Stimulated activated CD4-positive, alpha-beta T cell treated with anti-CD3 and anti-CD28 coated beads, TNF-alpha, amount 100 ng/mL, for 1 hour (primary cell): ENCODE measurements around the gene AOPEP.
A peak's percentile ranks its signal among the peaks of the same experiment; 100 is the strongest.

Source experiments
- DNase-seq, 3 donors: peaks; one replicate each; pipeline ENCODE4 v3.0.0-alpha.2; 2020; ENCODE audit warnings: low read depth in 3 of 3, low spot score in 1 of 3

AOPEP gene

GRCh38 chr9:94760010-94760409 lies 33.5 kb downstream of the AOPEP start:
- no peak for DNase-seq

DNA sequence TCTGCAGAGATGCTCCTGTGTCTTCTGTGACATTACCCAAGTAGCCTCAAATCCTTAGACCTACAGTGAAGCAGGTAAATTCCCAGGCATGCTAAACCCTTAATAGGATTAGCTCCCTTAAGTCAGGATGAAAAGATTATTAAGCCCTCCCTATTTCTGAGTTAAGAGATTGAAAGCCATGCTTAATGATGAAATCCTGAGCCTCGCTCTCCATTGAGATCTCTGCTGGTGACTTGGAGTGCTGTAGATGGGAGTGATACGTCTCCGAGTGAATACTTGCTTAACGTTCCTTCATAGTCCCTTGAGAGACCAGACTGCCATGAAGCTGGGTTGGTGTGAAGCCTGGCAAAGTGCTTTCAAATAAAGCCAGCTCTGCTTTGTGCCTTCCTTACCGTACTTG lies 34.2 kb downstream of the AOPEP start:
- DNase-seq: no peak

DNA sequence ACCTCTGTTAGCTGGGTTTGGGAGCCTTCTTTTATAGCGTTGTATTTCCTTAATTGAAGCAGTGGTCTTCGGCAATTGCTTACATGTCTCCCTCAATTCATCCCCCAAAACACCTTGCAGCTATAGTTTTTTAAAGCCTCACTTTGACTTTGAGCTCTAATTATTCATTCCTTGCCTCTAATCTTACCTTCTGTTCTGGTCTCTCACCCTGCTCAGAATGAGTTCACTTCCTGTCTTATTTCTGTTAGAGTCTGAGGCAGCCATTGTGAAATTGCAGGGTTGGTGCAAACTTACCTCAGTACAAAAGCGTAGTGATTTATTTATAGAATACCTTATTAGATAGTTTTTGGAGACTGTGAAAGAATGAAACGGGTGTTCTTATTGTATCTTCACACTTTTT lies 35.0 kb downstream of the AOPEP start:
- DNase-seq: no peak

DNA sequence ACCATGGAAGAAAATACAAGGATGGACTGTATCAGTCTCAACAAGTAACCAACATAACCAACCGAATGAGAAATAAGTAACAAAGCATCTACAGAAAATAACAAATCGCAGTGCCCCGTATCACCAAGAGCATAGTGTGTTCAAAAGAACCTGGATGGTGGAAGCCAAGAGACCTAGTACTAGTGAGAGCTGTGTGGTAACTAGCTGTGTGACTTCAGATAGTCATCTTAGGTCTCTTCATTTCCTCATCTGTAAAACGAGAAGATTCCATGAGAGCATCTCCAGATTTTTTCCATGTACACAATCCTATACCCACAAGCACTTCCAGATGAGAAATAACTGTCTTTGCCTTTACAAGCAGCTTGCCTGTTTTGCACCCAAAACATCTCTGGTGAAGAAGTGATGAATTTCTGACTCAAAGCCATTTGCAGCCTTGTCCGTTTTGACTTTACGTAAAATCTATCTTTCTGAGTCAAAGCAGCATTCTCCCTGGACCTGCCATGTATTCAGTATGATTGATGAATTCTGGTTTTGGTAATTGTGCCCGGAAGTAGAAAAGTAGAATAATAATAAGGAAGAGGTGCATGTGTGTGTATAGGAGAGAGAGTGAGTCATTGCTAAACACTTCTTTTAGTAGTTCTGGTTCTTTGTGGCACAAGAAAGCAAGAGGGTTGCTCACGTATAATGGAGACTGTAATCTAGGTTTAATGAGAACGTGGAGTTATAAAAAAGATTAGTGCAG lies 41.0 kb downstream of the AOPEP start:
- DNase-seq: no peak

DNA sequence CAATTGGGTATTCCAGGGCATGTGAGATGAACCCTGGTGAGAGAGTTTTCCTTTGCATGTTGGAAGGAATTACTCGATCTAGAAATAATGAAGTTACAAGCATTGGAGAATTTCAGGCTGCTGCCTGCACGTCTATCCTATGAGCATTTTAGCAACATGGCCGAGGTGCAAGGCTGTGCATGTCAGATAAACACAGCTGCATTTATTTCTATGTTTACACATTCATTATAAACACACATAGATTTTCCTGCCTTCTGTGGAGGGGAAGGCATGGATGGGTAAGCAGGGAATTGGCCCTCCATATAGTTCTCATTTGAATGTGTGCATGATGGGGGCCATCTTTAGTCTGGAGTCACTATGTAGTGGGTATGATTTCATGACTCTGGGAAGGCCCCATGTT lies 42.3 kb downstream of the AOPEP start:
- DNase-seq: no peak

GRCh38 chr9:94770334-94770733 lies 43.8 kb downstream of the AOPEP start:
- DNase-seq: no peak

DNA sequence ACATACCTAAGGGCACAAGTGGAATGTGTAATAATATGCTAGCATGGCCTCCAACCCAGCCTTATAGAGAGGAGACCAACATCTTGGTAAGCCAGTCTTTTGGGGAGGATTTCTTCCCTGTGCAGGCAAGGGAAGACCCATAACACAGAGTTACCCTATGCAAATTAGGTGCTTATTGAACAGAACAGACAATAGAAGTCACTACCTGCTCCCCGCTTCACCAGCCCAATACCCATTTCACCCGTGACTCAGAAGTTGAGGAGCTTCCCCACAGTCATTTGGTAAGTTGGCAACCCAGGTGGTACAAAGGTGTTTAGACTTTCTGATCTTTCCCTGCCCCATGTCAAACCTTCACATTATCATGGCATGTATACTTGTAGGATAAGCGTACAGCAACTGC lies 44.6 kb downstream of the AOPEP start:
- DNase-seq: no peak

GRCh38 chr9:94772144-94772543 lies 45.6 kb downstream of the AOPEP start:
- DNase-seq: no peak

DNA sequence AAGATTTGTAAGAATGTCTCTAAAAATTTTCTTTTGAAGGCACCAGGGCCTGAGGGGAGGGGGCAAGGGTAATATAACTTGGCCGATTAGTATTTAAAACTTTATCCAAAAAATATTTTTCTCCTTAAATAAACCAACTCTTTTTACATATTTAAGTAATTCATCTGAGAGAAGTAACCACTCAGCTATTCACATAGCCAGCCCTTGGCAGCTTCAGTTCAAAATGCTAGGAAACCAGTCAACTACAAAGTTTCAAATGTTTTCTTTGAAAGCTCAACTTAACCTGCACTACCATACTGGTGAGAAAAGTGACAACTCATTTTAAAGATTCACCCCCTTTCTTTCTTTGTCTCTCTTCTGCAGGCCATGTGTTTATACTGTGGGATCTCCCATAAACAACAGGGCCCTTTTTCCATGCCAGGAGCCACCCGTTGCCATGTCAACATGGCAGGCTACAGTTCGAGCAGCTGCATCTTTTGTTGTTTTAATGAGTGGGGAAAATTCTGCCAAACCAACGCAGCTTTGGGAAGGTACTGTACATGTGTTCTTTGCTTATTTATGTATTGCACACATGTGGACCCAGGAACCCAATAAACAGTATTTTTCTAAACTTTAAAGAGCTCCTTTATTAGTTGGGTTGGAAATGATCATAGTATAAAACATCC lies 46.3 kb downstream of the AOPEP start:
- DNase-seq: no peak

DNA sequence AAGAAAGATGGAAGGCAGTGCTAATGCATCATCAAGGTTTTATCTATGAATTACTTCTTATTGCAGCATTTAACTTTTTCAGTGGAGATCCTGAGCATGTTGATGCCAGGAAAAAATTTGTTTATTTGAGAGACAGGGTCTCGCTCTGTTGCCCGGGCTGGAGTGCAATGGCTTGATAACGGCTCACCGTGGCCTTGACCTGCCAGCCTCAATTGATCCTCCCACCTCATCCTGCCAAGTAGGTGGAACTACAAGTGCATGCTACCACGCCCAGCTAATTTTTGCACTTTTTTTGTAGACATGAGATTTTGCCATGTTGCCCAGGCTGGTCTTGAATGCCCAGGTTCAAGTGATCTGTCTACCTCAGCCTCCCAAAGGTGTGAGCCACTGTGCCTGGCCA lies 47.2 kb downstream of the AOPEP start:
- no peak for DNase-seq

GRCh38 chr9:94778013-94778412 lies 51.5 kb downstream of the AOPEP start:
- no peak for DNase-seq

DNA sequence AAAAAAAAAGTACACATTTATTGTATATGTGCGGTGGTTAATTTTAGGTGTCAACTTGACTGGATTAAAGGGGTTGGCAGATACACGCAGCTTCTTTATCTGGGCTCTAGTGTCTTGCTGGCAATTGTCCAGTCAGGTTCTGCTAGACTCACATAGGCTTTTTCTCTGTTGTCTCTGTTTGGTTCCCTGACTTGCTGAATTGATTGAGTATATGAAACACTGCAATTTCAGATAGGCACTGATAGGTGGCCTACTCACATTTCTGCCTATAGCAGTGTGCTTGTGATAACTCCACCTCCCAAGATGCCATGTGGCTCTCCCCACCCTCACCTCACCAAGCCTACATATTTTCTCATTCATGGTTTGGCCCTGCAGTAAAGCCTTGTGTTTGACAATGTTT lies 52.5 kb downstream of the AOPEP start:
- no peak for DNase-seq

DNA sequence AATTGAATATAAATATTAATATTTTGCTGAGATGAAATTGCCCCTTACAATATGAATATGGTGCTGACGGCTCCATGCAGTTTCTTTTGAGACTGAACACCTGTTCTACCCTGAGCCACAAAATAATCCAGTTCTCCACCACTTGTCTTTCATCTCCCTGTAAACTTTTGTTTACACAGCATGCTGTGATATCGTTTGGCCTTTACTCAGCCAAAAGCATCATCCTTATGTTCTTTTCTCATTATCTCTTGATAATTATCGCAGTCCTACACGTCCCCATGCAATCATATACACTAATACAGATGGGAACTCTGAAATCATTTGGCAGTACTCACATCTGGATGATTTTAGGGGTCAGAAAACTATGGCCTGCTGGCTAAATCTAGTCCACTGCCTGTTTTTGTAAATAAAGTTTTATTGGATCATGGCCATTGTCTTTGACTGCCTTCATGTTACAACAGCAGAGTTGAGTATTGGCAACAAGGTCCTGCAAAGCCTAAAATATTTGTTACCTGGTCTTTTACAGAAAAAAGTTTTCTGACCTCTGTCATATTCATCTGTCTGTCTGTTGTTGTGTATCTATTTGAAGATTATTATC lies 53.3 kb downstream of the AOPEP start:
- no peak for DNase-seq

DNA sequence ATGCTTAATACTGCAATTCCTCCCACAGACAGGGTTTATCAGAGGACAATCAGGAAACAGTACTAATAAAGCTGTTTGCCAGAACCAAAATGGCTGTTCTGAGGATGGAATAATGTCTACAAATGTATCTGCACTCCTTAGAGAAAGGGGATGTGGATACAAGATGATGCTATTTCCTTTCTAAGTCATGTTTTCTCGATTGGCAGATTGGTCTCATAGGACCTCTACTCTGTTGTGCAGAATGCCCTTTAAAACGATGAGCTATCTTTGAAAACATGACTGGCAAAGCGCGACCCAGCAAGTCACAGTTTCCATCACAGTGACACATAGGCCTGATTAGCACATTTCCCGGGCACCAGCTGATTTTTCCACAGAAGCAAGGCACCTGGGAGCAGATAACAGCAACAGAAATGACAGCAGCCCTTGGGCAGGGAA lies 54.0 kb downstream of the AOPEP start:
- no peak for DNase-seq

DNA sequence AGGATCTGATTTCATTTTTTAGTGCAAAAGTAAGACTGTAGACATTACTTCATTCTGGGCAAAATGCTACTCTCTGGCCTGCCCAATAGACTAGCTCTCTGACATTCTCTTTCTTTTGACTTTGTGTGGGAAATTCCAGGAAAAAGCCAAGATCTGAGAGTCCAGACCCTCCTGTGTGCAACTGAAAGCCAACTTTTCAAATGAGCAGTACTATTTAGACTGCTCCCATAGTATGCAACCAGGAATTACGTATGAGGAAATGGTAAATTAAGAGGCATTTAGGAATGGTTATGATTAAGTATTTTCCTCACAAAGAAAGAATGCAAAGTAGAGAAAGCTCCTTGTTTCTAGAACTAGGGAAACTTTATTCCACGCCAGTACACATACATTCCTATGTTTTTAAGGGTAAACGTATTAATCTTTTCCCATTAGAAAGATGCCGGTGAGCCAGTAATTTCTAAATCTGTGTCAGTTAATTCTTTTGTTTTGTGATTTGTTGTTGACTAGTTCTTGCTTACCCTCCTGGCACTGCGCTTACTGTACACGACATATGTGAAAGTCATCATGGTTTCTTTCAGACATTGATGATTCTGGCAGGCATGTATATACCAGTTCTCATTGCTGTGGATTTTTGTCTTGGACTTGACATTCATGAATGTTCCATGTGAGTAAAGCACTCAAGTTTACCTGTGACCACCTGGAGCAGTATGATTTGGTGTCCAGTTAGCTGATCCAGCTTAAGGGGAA lies 56.0 kb downstream of the AOPEP start:
- DNase-seq: no peak

GRCh38 chr9:94783102-94783682 lies 56.7 kb downstream of the AOPEP start:
- DNase-seq: peak in 1 of 3 donors; percentile 19

- no peak for DNase-seq
Measured at GRCh38 chr9:94783928-94784327, 57.4 kb downstream of the AOPEP start.

- DNase-seq: no peak
Measured at GRCh38 chr9:94785215-94786169, 59.0 kb downstream of the AOPEP start.

DNA sequence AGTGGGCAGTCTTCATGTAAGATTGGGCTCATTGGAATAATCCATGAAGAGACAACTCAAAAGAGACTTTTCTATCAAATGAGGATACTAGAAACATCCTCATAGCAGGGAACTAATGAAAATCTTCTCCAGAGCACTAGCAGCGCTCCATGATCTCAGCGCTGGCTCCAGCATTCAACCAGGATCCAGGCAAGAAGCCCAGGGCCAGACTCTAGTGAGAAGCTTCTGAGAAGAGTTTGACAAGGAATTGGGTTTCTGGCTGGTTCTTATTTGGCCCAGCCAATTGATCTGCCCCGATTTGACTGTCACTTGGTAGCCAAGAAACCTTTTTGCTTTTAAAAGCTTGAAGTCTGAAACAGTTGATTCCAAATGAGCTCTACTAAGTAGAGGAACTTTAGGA lies 60.1 kb downstream of the AOPEP start:
- DNase-seq: no peak

DNA sequence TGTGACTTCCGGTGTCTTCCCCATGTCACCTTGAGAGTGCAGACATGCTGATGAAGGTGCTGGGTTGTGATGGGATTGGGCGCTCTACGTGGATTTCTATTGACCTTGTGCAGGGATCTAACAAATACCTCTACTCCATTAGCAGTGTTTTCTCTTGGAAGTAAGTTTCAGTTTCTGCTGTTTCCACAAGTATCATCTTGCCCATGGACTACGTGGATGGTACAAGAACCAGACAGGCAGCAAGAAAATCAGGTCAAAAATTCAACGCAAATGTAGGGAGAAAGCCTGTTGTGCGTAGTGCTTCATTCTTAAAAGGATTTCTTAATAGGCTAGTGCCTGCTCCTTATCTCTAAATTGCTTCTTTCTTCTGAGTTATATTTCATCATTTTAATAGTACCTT lies 60.8 kb downstream of the AOPEP start:
- DNase-seq: no peak
